HEK293 (cell line): Measurements from ENCODE around the gene STARD9.

Source experiments
- CTCF ChIA-PET: fragments of 350-600 bp; formaldehyde crosslinking; extraction: SDS; loops from one replicate; lab custom pipeline; 2021; ENCODE audit warnings: antibody characterized with exemption; lab: Yijun Ruan, JAX
- POLR2A ChIA-PET: fragments of 300-600 bp; formaldehyde crosslinking; extraction: SDS; loops from one replicate; lab custom pipeline; 2020; ENCODE audit warnings: antibody characterized with exemption, inconsistent platforms; lab: Yijun Ruan, JAX
- H3K27ac ChIP-seq: fragments of 200-500 bp; sonication (Bioruptor generic); 2 replicates; pipeline ENCODE4 v1.5.1; 2014; ENCODE audit warnings: low read depth, low read length, control low read depth, inconsistent platforms; ENCODE audit errors: extremely low read depth
- H3K36me3 ChIP-seq, 2 experiments: fragments of 200-500 bp in 1 of 2; sonication (Bioruptor generic) in 1 of 2; 1 replicate in 1 of 2; 2 replicates in 1 of 2; pipeline ENCODE4 v1.5.1; 2014 to 2017; ENCODE audit warnings: inconsistent platforms in 2 of 2, low read length in 2 of 2; ENCODE audit not compliant: control insufficient read depth in 2 of 2, insufficient read depth in 1 of 2
- H3K4me1 ChIP-seq: fragments of 200-500 bp; sonication (Bioruptor generic); 2 replicates; pipeline ENCODE4 v1.5.1; 2014; ENCODE audit warnings: mild to moderate bottlenecking, low read length, inconsistent platforms; ENCODE audit not compliant: control insufficient read depth, insufficient read depth
- H3K4me3 ChIP-seq: 2 replicates; pipeline ENCODE4 v1.5.1; 2011; ENCODE audit warnings: low read depth, mild to moderate bottlenecking, control low read depth, low read length, moderate library complexity
- H3K9me3 ChIP-seq: fragments of 200-500 bp; sonication (Bioruptor generic); 2 replicates; pipeline ENCODE4 v1.5.1; 2014; ENCODE audit warnings: low read depth, low read length, inconsistent platforms; ENCODE audit not compliant: control insufficient read depth, insufficient read depth
- BCL11B ChIP-seq: fragments of 450-650 bp; formaldehyde crosslinking; IDR thresholded peaks from 2 replicates; pipeline ENCODE4 v1.5.1; 2016; ENCODE audit warnings: low read depth, missing biosample characterization, missing genetic modification characterization
- CTCF ChIP-seq: fragments of 450-650 bp; formaldehyde crosslinking; IDR thresholded peaks from 2 replicates; pipeline ENCODE4 v1.5.1; 2016; ENCODE audit warnings: missing biosample characterization, missing genetic modification characterization
- FEZF1 ChIP-seq: fragments of 450-650 bp; formaldehyde crosslinking; IDR thresholded peaks from 2 replicates; pipeline ENCODE4 v1.5.1; 2016; ENCODE audit warnings: missing biosample characterization, missing genetic modification characterization
- HIC1 ChIP-seq: fragments of 450-650 bp; formaldehyde crosslinking; IDR thresholded peaks from 2 replicates; pipeline ENCODE4 v1.5.1; 2016; ENCODE audit warnings: missing biosample characterization, missing genetic modification characterization
- KLF1 ChIP-seq: fragments of 450-650 bp; formaldehyde crosslinking; IDR thresholded peaks from 2 replicates; pipeline ENCODE4 v1.5.1; 2016; ENCODE audit warnings: missing biosample characterization, missing genetic modification characterization
- PATZ1 ChIP-seq: fragments of 450-650 bp; formaldehyde crosslinking; IDR thresholded peaks from 2 replicates; pipeline ENCODE4 v1.5.1; 2016; ENCODE audit warnings: missing biosample characterization, missing genetic modification characterization
- RBAK ChIP-seq: fragments of 450-650 bp; formaldehyde crosslinking; IDR thresholded peaks from 2 replicates; pipeline ENCODE4 v1.5.1; 2016; ENCODE audit warnings: missing biosample characterization, missing genetic modification characterization
- TSHZ1 ChIP-seq: fragments of 450-650 bp; formaldehyde crosslinking; IDR thresholded peaks from 2 replicates; pipeline ENCODE4 v1.5.1; 2016; ENCODE audit warnings: missing biosample characterization, missing genetic modification characterization, borderline replicate concordance
- ZBTB7A ChIP-seq: fragments of 450-650 bp; formaldehyde crosslinking; IDR thresholded peaks from 2 replicates; pipeline ENCODE4 v1.5.1; 2016; ENCODE audit warnings: low read depth, missing biosample characterization, missing genetic modification characterization
- ZFP37 ChIP-seq: fragments of 450-650 bp; formaldehyde crosslinking; IDR thresholded peaks from 2 replicates; pipeline ENCODE4 v1.5.1; 2016; ENCODE audit warnings: missing biosample characterization, missing genetic modification characterization
- ZFP69B ChIP-seq: fragments of 450-650 bp; formaldehyde crosslinking; IDR thresholded peaks from 2 replicates; pipeline ENCODE4 v1.5.1; 2016; ENCODE audit warnings: missing biosample characterization, missing genetic modification characterization
- ZNF10 ChIP-seq: fragments of 450-650 bp; formaldehyde crosslinking; IDR thresholded peaks from 2 replicates; pipeline ENCODE4 v1.5.1; 2017; ENCODE audit warnings: missing biosample characterization, missing genetic modification characterization
- ZNF138 ChIP-seq: fragments of 450-650 bp; formaldehyde crosslinking; IDR thresholded peaks from 2 replicates; pipeline ENCODE4 v1.5.1; 2016; ENCODE audit warnings: missing biosample characterization, missing genetic modification characterization, borderline replicate concordance
- ZNF488 ChIP-seq: fragments of 450-650 bp; formaldehyde crosslinking; IDR thresholded peaks from 2 replicates; pipeline ENCODE4 v1.5.1; 2016; ENCODE audit warnings: missing biosample characterization, missing genetic modification characterization
- ZNF513 ChIP-seq: fragments of 450-650 bp; IDR thresholded peaks from 2 replicates; pipeline ENCODE4 v1.5.1; 2018; ENCODE audit warnings: missing biosample characterization, missing genetic modification characterization
- ZNF639 ChIP-seq: fragments of 450-650 bp; formaldehyde crosslinking; IDR thresholded peaks from 2 replicates; pipeline ENCODE4 v1.5.1; 2016; ENCODE audit warnings: missing biosample characterization, missing genetic modification characterization
- ZSCAN30 ChIP-seq: fragments of 450-650 bp; IDR thresholded peaks from 2 replicates; pipeline ENCODE4 v1.5.1; 2018; ENCODE audit warnings: missing biosample characterization, mild to moderate bottlenecking, missing genetic modification characterization, moderate library complexity

Gene STARD9

GRCh38 chr15:42628761-42629160, 53.4 kb downstream of the STARD9 start:
- Histone ChIP-seq H3K36me3 (no peaks in the 10 kb centered on the region; a peak in 1 of 3 replicates), H3K27ac (no peak overlapping the region), H3K4me1 (no peaks in the 10 kb centered on the region), H3K9me3 (no peaks in the 10 kb centered on the region), H3K4me3 (no peak overlapping the region)
- TF ChIP-seq CTCF (tag by site-specific recombination) (no peak), ZNF10 (tag by site-specific recombination) (no peak), ZSCAN30 (tag by site-specific recombination) (no peak), ZBTB7A (tag by site-specific recombination) (no peak), ZNF513 (tag by site-specific recombination) (no peak), ZFP69B (tag by site-specific recombination) (no peak), RBAK (tag by site-specific recombination) (no peak), BCL11B (no peak), ZFP37 (no peak), ZNF488 (tag by site-specific recombination) (no peak), FEZF1 (tag by site-specific recombination) (no peak), HIC1 (no peak)
- CTCF ChIA-PET, result no interaction called here
- POLR2A ChIA-PET, result no interaction called here

- H3K27ac ChIP-seq, result no peak overlapping the region
- H3K9me3 ChIP-seq, result no peaks in the 10 kb centered on the region
- ChIA-PET POLR2A (no interaction called here), CTCF (interaction anchor here (0.7 kb wide), 2 partner anchors 10 to 659 kb away, joined by 3 read pairs; no protein-coding TSS in a partner anchor)
- H3K36me3 ChIP-seq, result no peaks in the 10 kb centered on the region; a peak in 1 of 3 replicates
- TF ChIP-seq TSHZ1 (tag by site-specific recombination), result no peak
- no peak for TF ChIP-seq ZNF138 (tag by site-specific recombination)
- TF ChIP-seq PATZ1 (tag by site-specific recombination), result no peak
- TF ChIP-seq KLF1 (tag by site-specific recombination), result no peak
- no peak for TF ChIP-seq ZNF639 (tag by site-specific recombination)
- H3K4me3 ChIP-seq, result no peak overlapping the region
- H3K4me1 ChIP-seq, result no peaks in the 10 kb centered on the region
Measured at GRCh38 chr15:42632105-42632675, 56.8 kb downstream of the STARD9 start.
